Measurements from ENCODE around the gene ENTPD1.

The ENTPD1 gene

GRCh38 chr10:95818010-95818409 lies 62.0 kb downstream of the ENTPD1 start:
- Histone ChIP-seq H3K9me2 (replicated peaks; ENCODE audit: insufficient read depth, low read length) (no peaks in the 10 kb centered on the region), H3K27ac (ENCODE audit: low read depth, low read length) (no peak overlapping the region), H2AFZ (ENCODE audit: low read depth, low read length, severe bottlenecking) (no peak overlapping the region), H3K4me2 (ENCODE audit: low read depth, low read length, poor library complexity, severe bottlenecking) (no peak overlapping the region), H4K20me1 (ENCODE audit: low read depth, low read length) (no peaks in the 10 kb centered on the region), H3K9ac (ENCODE audit: low read length) (no peak overlapping the region), H3K27me3 (ENCODE audit: low read length) (no peaks in the 10 kb centered on the region), H3K79me2 (ENCODE audit: insufficient read depth, low read length) (no peaks in the 10 kb centered on the region), H3K36me3 (ENCODE audit: low read length) (no peaks in the 10 kb centered on the region), H3K9me3 (ENCODE audit: insufficient read depth, low read length) (no peaks in the 10 kb centered on the region), H3F3A (ENCODE audit: insufficient read depth) (no peaks in the 10 kb centered on the region), H3K4me3 (ENCODE audit: insufficient read depth, low read length, poor library complexity, severe bottlenecking) (no peak overlapping the region)
- TF ChIP-seq, protein P1, sequence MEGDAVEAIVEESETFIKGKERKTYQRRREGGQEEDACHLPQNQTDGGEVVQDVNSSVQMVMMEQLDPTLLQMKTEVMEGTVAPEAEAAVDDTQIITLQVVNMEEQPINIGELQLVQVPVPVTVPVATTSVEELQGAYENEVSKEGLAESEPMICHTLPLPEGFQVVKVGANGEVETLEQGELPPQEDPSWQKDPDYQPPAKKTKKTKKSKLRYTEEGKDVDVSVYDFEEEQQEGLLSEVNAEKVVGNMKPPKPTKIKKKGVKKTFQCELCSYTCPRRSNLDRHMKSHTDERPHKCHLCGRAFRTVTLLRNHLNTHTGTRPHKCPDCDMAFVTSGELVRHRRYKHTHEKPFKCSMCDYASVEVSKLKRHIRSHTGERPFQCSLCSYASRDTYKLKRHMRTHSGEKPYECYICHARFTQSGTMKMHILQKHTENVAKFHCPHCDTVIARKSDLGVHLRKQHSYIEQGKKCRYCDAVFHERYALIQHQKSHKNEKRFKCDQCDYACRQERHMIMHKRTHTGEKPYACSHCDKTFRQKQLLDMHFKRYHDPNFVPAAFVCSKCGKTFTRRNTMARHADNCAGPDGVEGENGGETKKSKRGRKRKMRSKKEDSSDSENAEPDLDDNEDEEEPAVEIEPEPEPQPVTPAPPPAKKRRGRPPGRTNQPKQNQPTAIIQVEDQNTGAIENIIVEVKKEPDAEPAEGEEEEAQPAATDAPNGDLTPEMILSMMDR (IDR thresholded peaks at IDR 0.05; ENCODE audit: insufficient read depth, low read length, poor library complexity, severe bottlenecking), result no peak
- no peak for TF ChIP-seq EZH2phosphoT487 (conservative IDR thresholded peaks at IDR 0.05; ENCODE audit: low read length)

DNA sequence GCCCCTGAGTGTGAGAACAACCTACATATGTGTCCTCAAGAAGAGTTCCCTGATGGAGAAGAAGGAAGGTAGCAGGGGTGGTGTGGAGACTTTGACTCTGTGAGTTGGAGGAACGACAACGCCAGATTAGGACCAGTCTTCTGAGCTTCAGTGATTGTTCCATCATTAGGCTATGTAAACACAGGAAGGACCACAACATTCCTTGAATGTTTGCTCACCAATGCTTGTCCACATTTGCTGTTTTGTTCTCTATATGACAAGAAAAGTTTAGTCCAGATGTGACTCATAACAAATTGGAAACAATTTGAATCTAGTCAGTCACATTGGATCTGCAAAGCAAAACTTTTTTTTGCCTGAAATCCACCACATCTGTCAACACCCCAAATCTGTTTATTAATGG lies 62.7 kb downstream of the ENTPD1 start:
- H3K27ac ChIP-seq (ENCODE audit: low read depth, low read length), result no peak overlapping the region

DNA sequence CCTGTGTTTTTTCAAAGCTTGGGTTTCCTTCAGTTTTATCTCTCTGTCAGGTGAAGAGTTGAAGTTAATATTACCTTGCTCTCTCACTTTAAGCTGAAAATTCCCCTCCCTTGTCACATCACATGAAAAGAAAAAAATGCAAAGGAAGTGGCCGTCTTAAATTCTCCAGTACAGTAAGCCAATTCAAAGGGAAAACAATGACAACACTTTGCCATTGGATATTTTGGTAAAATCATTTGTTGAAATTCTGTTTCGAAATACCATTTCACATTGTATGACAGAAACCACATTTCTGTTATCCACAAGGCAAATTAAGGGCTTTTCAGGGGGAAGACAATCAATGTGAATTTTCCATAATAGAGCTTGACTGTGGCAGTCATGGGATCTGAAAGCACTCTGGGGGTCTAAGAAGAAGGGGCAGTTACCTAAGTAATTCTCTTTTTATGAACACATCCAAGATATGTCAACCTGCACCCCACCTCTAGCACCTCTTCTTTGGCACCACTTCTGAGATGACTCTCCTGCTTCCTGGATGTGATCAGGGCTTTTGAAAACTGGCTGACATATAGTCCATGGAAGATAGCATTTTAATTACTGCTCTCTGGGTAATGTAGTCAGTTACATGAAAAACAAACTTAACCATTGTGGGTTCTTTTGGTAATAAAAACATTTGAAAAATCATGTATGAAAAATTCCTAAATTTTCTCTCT lies 63.8 kb downstream of the ENTPD1 start:
- Histone ChIP-seq H4K20me1 (ENCODE audit: low read depth, low read length) (no peaks in the 10 kb centered on the region), H3K27ac (ENCODE audit: low read depth, low read length) (no peak overlapping the region), H3F3A (ENCODE audit: insufficient read depth) (no peaks in the 10 kb centered on the region), H3K9me3 (ENCODE audit: insufficient read depth, low read length) (no peaks in the 10 kb centered on the region), H3K27me3 (ENCODE audit: low read length) (no peaks in the 10 kb centered on the region), H3K4me2 (ENCODE audit: low read depth, low read length, poor library complexity, severe bottlenecking) (peak overlapping the region; percentile 18), H3K36me3 (ENCODE audit: low read length) (no peaks in the 10 kb centered on the region), H3K9me2 (replicated peaks; ENCODE audit: insufficient read depth, low read length) (no peaks in the 10 kb centered on the region), H3K4me3 (ENCODE audit: insufficient read depth, low read length, poor library complexity, severe bottlenecking) (no peak overlapping the region), H3K9ac (ENCODE audit: low read length) (no peak overlapping the region), H2AFZ (ENCODE audit: low read depth, low read length, severe bottlenecking) (no peak overlapping the region), H3K79me2 (ENCODE audit: insufficient read depth, low read length) (no peaks in the 10 kb centered on the region)
- TF ChIP-seq, protein P1 (IDR thresholded peaks at IDR 0.05; ENCODE audit: insufficient read depth, low read length, poor library complexity, severe bottlenecking), result no peak
- TF ChIP-seq EZH2phosphoT487 (conservative IDR thresholded peaks at IDR 0.05; ENCODE audit: low read length), result no peak

More for the DNA sequence above, 62.7 kb downstream of the ENTPD1 start:
- no peaks in the 10 kb centered on the region for H3F3A ChIP-seq (ENCODE audit: insufficient read depth)
- H4K20me1 ChIP-seq (ENCODE audit: low read depth, low read length), result no peaks in the 10 kb centered on the region
- H3K79me2 ChIP-seq (ENCODE audit: insufficient read depth, low read length), result no peaks in the 10 kb centered on the region
- H3K4me3 ChIP-seq (ENCODE audit: insufficient read depth, low read length, poor library complexity, severe bottlenecking), result no peak overlapping the region
- H3K36me3 ChIP-seq (ENCODE audit: low read length), result no peaks in the 10 kb centered on the region
- no peak overlapping the region for H3K4me2 ChIP-seq (ENCODE audit: low read depth, low read length, poor library complexity, severe bottlenecking)
- H3K9me3 ChIP-seq (ENCODE audit: insufficient read depth, low read length), result no peaks in the 10 kb centered on the region
- H3K27me3 ChIP-seq (ENCODE audit: low read length), result no peaks in the 10 kb centered on the region
- H3K9ac ChIP-seq (ENCODE audit: low read length), result no peak overlapping the region
- no peak for TF ChIP-seq EZH2phosphoT487 (conservative IDR thresholded peaks at IDR 0.05; ENCODE audit: low read length)
- TF ChIP-seq, protein P1 (IDR thresholded peaks at IDR 0.05; ENCODE audit: insufficient read depth, low read length, poor library complexity, severe bottlenecking), result no peak
- no peak overlapping the region for H2AFZ ChIP-seq (ENCODE audit: low read depth, low read length, severe bottlenecking)
- no peaks in the 10 kb centered on the region for H3K9me2 ChIP-seq (replicated peaks; ENCODE audit: insufficient read depth, low read length)

All from SU-DHL-6 (cell line).